SIG-M5 (cell line): Measurements from ENCODE around the gene ZNF74.
"Not testable (repeated sequence)": the region's sequence is repeated elsewhere in the genome, so short reads cannot be mapped to it uniquely, and the experiment has no call there.

Experiments
- DNase-seq: peaks from one replicate; lab custom pipeline; 2025; lab: John Stamatoyannopoulos, UW

The ZNF74 gene

GRCh38 chr22:20400606-20401375, 6.8 kb downstream of the ZNF74 start:
- DNase-seq = no peak

GRCh38 chr22:20401376-20402014, 7.5 kb downstream of the ZNF74 start:
- DNase-seq = no peak

GRCh38 chr22:20402960-20403778, 9.2 kb downstream of the ZNF74 start:
- DNase-seq = no peak

GRCh38 chr22:20403779-20404140, 9.8 kb downstream of the ZNF74 start:
- no peak for DNase-seq

- DNase-seq = no peak
These were observed 10.9 kb downstream of the ZNF74 start for GRCh38 chr22:20404881-20405280.

- no peak for DNase-seq
These were observed 11.5 kb downstream of the ZNF74 start for GRCh38 chr22:20405291-20405930.

- DNase-seq = no peak
These were observed 12.2 kb downstream of the ZNF74 start for GRCh38 chr22:20405931-20406685.

- no peak for DNase-seq
These were observed 12.9 kb downstream of the ZNF74 start for GRCh38 chr22:20406686-20407408.

- DNase-seq = no peak
These were observed 13.9 kb downstream of the ZNF74 start for GRCh38 chr22:20407829-20408228.

- DNase-seq = no peak
These were observed 14.9 kb downstream of the ZNF74 start for GRCh38 chr22:20408891-20409290.

GRCh38 chr22:20409385-20409784, 15.4 kb downstream of the ZNF74 start:
- not testable (repeated sequence) for DNase-seq

- no peak for DNase-seq
These were observed 18.7 kb downstream of the ZNF74 start for GRCh38 chr22:20412474-20413216.

- no peak for DNase-seq
These were observed 19.5 kb downstream of the ZNF74 start for GRCh38 chr22:20413217-20414058.

GRCh38 chr22:20414059-20414440, 20.1 kb downstream of the ZNF74 start:
- no peak for DNase-seq

GRCh38 chr22:20414450-20414849, 20.5 kb downstream of the ZNF74 start:
- no peak for DNase-seq

- not testable (repeated sequence) for DNase-seq
These were observed 21.3 kb downstream of the ZNF74 start for GRCh38 chr22:20415241-20415640.

GRCh38 chr22:20415699-20416098, 21.7 kb downstream of the ZNF74 start:
- not testable (repeated sequence) for DNase-seq

- no peak for DNase-seq
These were observed 24.3 kb downstream of the ZNF74 start for GRCh38 chr22:20418211-20418788.

GRCh38 chr22:20419664-20419951, 25.7 kb downstream of the ZNF74 start:
- DNase-seq = no peak
